ENCODE data around the gene STBD1. TPM values are rescaled to one million over a fixed set of nuclear protein-coding genes. Genes with fewer than 3 reads are reported as not detected.

The STBD1 gene
- total and polyA plus RNA-seq, 7 experiments from 2014 or later, result 0.27 to 2.1 (median 0.72) TPM; not detected in 1

GRCh38 chr4:76305033-76305687 lies 1.4 kb upstream of the STBD1 start:
- H3K4me1 ChIP-seq (ENCODE audit: control insufficient read depth in 2 of 2, insufficient read depth in 2 of 2, low read length in 2 of 2), result peaks cover 18% of the 10 kb centered on the region in 2 donors
- Mint-ChIP-seq H3K4me3 (peak overlapping the region; percentile 75 to 92 (median 82)), H3K36me3 (peaks cover 0 to 13% (median 5%) of the 10 kb centered on the region in 5 donors), H3K27me3 (peaks cover 0 to 37% (median 5%) of the 10 kb centered on the region in 5 donors), H3K27ac (peak overlapping the region; percentile 22 to 83 (median 52)), H3K9me3 (peaks cover 0 to 3% (median 0%) of the 10 kb centered on the region in 11 donors), H3K4me1 (peaks cover 20 to 47% (median 35%) of the 10 kb centered on the region in 7 donors)
- CTCF ChIA-PET, result interaction anchor here (0.6 to 2.7 kb wide), 4 partner anchors 18 to 125 kb away, joined by 3 to 11 read pairs (median 4); no protein-coding TSS in a partner anchor
- H3K36me3 ChIP-seq (ENCODE audit: control insufficient read depth in 2 of 3, insufficient read depth in 3 of 3, low read length in 3 of 3), result peaks cover 0 to 5% (median 0%) of the 10 kb centered on the region in 3 experiments
- POLR2A ChIA-PET, result interaction anchor here (0.9 to 1.3 kb wide), 2 partner anchors 10 to 50 kb away, joined by 3 to 5 read pairs; no protein-coding TSS in a partner anchor
- peak; percentile 22 for ATAC-seq
- DNase-seq, result peak in 4 of 9 donors; percentile 5 to 14 (median 13)
- H3K27ac ChIP-seq (ENCODE audit: low read depth, low read length), result no peak overlapping the region
- H3K27me3 ChIP-seq (ENCODE audit: control insufficient read depth in 2 of 2, insufficient read depth in 2 of 2, low read length in 2 of 2), result no peaks in the 10 kb centered on the region
- H3K4me3 ChIP-seq (ENCODE audit: low read length), result peak overlapping the region; percentile 62
- intact Hi-C loops (cut with micrococcal nuclease), result loop anchor here (2.0 to 10.0 kb wide), 2 partner anchors 50 to 92 kb away; partner anchors contain the start of gene SCARB2 (in 1 of the 2)
- no peaks in the 10 kb centered on the region for H3K9me3 ChIP-seq (ENCODE audit: control insufficient read depth in 2 of 3, low read length in 3 of 3)

- H3K4me1 ChIP-seq (ENCODE audit: control insufficient read depth in 2 of 2, insufficient read depth in 2 of 2, low read length in 2 of 2), result peaks cover 18% of the 10 kb centered on the region in 2 donors
- peak overlapping the region; percentile 74 to 92 (median 80) for H3K4me3 Mint-ChIP-seq
- H3K27ac ChIP-seq (ENCODE audit: low read depth, low read length), result no peak overlapping the region
- H3K27me3 Mint-ChIP-seq, result peaks cover 0 to 45% (median 5%) of the 10 kb centered on the region in 5 donors
- peak overlapping the region in 2 of 9 donors; percentile 19 to 21 for H3K27ac Mint-ChIP-seq
- no peaks in the 10 kb centered on the region for H3K9me3 ChIP-seq (ENCODE audit: control insufficient read depth in 2 of 3, low read length in 3 of 3)
- POLR2A ChIA-PET, result interaction anchor here (1.3 kb wide), 1 partner anchor 10 kb away, joined by 4 read pairs; no protein-coding TSS in a partner anchor
- peaks cover 0 to 5% (median 0%) of the 10 kb centered on the region in 3 experiments for H3K36me3 ChIP-seq (ENCODE audit: control insufficient read depth in 2 of 3, insufficient read depth in 3 of 3, low read length in 3 of 3)
- ATAC-seq, result peak; percentile 32
- H3K4me1 Mint-ChIP-seq, result peaks cover 20 to 32% (median 30%) of the 10 kb centered on the region in 7 donors
- H3K36me3 Mint-ChIP-seq, result peaks cover 0 to 13% (median 0%) of the 10 kb centered on the region in 5 donors
- no peaks in the 10 kb centered on the region for H3K27me3 ChIP-seq (ENCODE audit: control insufficient read depth in 2 of 2, insufficient read depth in 2 of 2, low read length in 2 of 2)
- intact Hi-C loops (cut with micrococcal nuclease), result loop anchor here (1.0 to 10.0 kb wide), 3 partner anchors 47 to 94 kb away; partner anchors contain the start of gene SCARB2 (in 1 of the 2)
- H3K4me3 ChIP-seq (ENCODE audit: low read length), result peak overlapping the region; percentile 62
- peaks cover 0 to 1% (median 0%) of the 10 kb centered on the region in 11 donors for H3K9me3 Mint-ChIP-seq
- DNase-seq, result peak in 5 of 9 donors; percentile 1 to 28 (median 6)
- CTCF ChIA-PET, result interaction anchor here (2.7 kb wide), 1 partner anchor 71 kb away, joined by 11 read pairs; no protein-coding TSS in a partner anchor
Observed at GRCh38 chr4:76306882-76307659, 538 bp downstream of the STBD1 start.

GRCh38 chr4:76307660-76308014 lies 1.1 kb downstream of the STBD1 start:
- Mint-ChIP-seq H3K4me1 (peaks cover 20 to 32% (median 28%) of the 10 kb centered on the region in 7 donors), H3K4me3 (peak overlapping the region; percentile 57 to 92 (median 78)), H3K9me3 (peaks cover 0 to 1% (median 0%) of the 10 kb centered on the region in 11 donors), H3K36me3 (peaks cover 0 to 11% (median 0%) of the 10 kb centered on the region in 5 donors), H3K27ac (peak overlapping the region in 1 of 9 donors; percentile 21), H3K27me3 (peaks cover 0 to 45% (median 5%) of the 10 kb centered on the region in 5 donors)
- peaks cover 18% of the 10 kb centered on the region in 2 donors for H3K4me1 ChIP-seq (ENCODE audit: control insufficient read depth in 2 of 2, insufficient read depth in 2 of 2, low read length in 2 of 2)
- no peak overlapping the region for H3K27ac ChIP-seq (ENCODE audit: low read depth, low read length)
- ChIA-PET POLR2A (interaction anchor here (1.3 kb wide), 1 partner anchor 9 kb away, joined by 4 read pairs; no protein-coding TSS in a partner anchor), CTCF (interaction anchor here (2.7 kb wide), 1 partner anchor 70 kb away, joined by 11 read pairs; no protein-coding TSS in a partner anchor)
- H3K27me3 ChIP-seq (ENCODE audit: control insufficient read depth in 2 of 2, insufficient read depth in 2 of 2, low read length in 2 of 2), result no peaks in the 10 kb centered on the region
- H3K36me3 ChIP-seq (ENCODE audit: control insufficient read depth in 2 of 3, insufficient read depth in 3 of 3, low read length in 3 of 3), result peaks cover 0 to 5% (median 0%) of the 10 kb centered on the region in 3 experiments
- intact Hi-C loops (cut with micrococcal nuclease), result loop anchor here (1.0 to 10.0 kb wide), 3 partner anchors 47 to 95 kb away; partner anchors contain the start of gene SCARB2 (in 1 of the 2)
- H3K9me3 ChIP-seq (ENCODE audit: control insufficient read depth in 2 of 3, low read length in 3 of 3), result no peaks in the 10 kb centered on the region
- no peak for ATAC-seq
- DNase-seq, result no peak
- H3K4me3 ChIP-seq (ENCODE audit: low read length), result no peak overlapping the region

- peaks cover 16 to 28% (median 21%) of the 10 kb centered on the region in 7 donors for H3K4me1 Mint-ChIP-seq
- H3K36me3 ChIP-seq (ENCODE audit: control insufficient read depth in 2 of 3, insufficient read depth in 3 of 3, low read length in 3 of 3), result peaks cover 0 to 5% (median 0%) of the 10 kb centered on the region in 3 experiments
- H3K36me3 Mint-ChIP-seq, result peaks cover 0 to 10% (median 0%) of the 10 kb centered on the region in 5 donors
- no peaks in the 10 kb centered on the region for H3K9me3 ChIP-seq (ENCODE audit: control insufficient read depth in 2 of 3, low read length in 3 of 3)
- H3K9me3 Mint-ChIP-seq, result peaks cover 0 to 1% (median 0%) of the 10 kb centered on the region in 11 donors
- H3K27ac ChIP-seq (ENCODE audit: low read depth, low read length), result no peak overlapping the region
- peaks cover 18% of the 10 kb centered on the region in 2 donors for H3K4me1 ChIP-seq (ENCODE audit: control insufficient read depth in 2 of 2, insufficient read depth in 2 of 2, low read length in 2 of 2)
- ChIA-PET POLR2A (no interaction called here), CTCF (interaction anchor here (0.6 kb wide), 1 partner anchor 66 kb away, joined by 3 read pairs; no protein-coding TSS in a partner anchor)
- H3K27ac Mint-ChIP-seq, result peak overlapping the region in 1 of 9 donors; percentile 3
- H3K4me3 Mint-ChIP-seq, result peak overlapping the region in 6 of 10 donors; percentile 1 to 63 (median 22)
- H3K4me3 ChIP-seq (ENCODE audit: low read length), result no peak overlapping the region
- DNase-seq (no peak), ATAC-seq (no peak)
- peaks cover 0 to 41% (median 0%) of the 10 kb centered on the region in 5 donors for H3K27me3 Mint-ChIP-seq
- intact Hi-C loops (cut with micrococcal nuclease), result loop anchor here in 1 of 2 donors (10.0 kb wide), 1 partner anchor 46 kb away; no protein-coding TSS in a partner anchor
- H3K27me3 ChIP-seq (ENCODE audit: control insufficient read depth in 2 of 2, insufficient read depth in 2 of 2, low read length in 2 of 2), result no peaks in the 10 kb centered on the region
Observed at GRCh38 chr4:76308548-76308947, 2.0 kb downstream of the STBD1 start.

- intact Hi-C loops (cut with micrococcal nuclease), result loop anchor here in 1 of 2 donors (10.0 kb wide), 1 partner anchor 45 kb away; no protein-coding TSS in a partner anchor
- H3K9me3 Mint-ChIP-seq, result peaks cover 0 to 6% (median 0%) of the 10 kb centered on the region in 11 donors
- ChIA-PET CTCF (interaction anchor here (1.3 kb wide), 1 partner anchor 131 kb away, joined by 4 read pairs; no protein-coding TSS in a partner anchor), POLR2A (no interaction called here)
- Histone ChIP-seq H3K4me1 (ENCODE audit: control insufficient read depth in 2 of 2, insufficient read depth in 2 of 2, low read length in 2 of 2) (peaks cover 6 to 8% of the 10 kb centered on the region in 2 donors), H3K9me3 (ENCODE audit: control insufficient read depth in 2 of 3, low read length in 3 of 3) (no peaks in the 10 kb centered on the region), H3K4me3 (ENCODE audit: low read length) (no peak overlapping the region), H3K36me3 (ENCODE audit: control insufficient read depth in 2 of 3, insufficient read depth in 3 of 3, low read length in 3 of 3) (peaks cover 0 to 5% (median 0%) of the 10 kb centered on the region in 3 experiments), H3K27me3 (ENCODE audit: control insufficient read depth in 2 of 2, insufficient read depth in 2 of 2, low read length in 2 of 2) (no peaks in the 10 kb centered on the region), H3K27ac (ENCODE audit: low read depth, low read length) (no peak overlapping the region)
- peaks cover 0 to 45% (median 2%) of the 10 kb centered on the region in 5 donors for H3K27me3 Mint-ChIP-seq
- no peak overlapping the region for H3K27ac Mint-ChIP-seq
- peaks cover 0 to 12% (median 0%) of the 10 kb centered on the region in 5 donors for H3K36me3 Mint-ChIP-seq
- H3K4me3 Mint-ChIP-seq, result no peak overlapping the region
- DNase-seq (no peak), ATAC-seq (no peak)
- H3K4me1 Mint-ChIP-seq, result peaks cover 6 to 14% (median 9%) of the 10 kb centered on the region in 7 donors
Observed at GRCh38 chr4:76309939-76310550, 3.5 kb downstream of the STBD1 start.
